GM23248 (cell line): ENCODE results near the gene ACAN.

Experiments
- EZH2 ChIP-seq: fragments of 200-600 bp; sonication (generic); IDR thresholded peaks from 2 replicates; pipeline ENCODE4 v1.6.1; 2018; ENCODE audit warnings: antibody characterized with exemption, mild to moderate bottlenecking; ENCODE audit not compliant: insufficient read depth, poor library complexity, severe bottlenecking
- EZH2phosphoT487 ChIP-seq: fragments of 200-600 bp; sonication (generic); IDR thresholded peaks from 2 replicates; pipeline ENCODE4 v1.6.1; 2018; ENCODE audit warnings: antibody characterized with exemption, moderate library complexity, mild to moderate bottlenecking, low read depth; ENCODE audit not compliant: insufficient read depth

DNA sequence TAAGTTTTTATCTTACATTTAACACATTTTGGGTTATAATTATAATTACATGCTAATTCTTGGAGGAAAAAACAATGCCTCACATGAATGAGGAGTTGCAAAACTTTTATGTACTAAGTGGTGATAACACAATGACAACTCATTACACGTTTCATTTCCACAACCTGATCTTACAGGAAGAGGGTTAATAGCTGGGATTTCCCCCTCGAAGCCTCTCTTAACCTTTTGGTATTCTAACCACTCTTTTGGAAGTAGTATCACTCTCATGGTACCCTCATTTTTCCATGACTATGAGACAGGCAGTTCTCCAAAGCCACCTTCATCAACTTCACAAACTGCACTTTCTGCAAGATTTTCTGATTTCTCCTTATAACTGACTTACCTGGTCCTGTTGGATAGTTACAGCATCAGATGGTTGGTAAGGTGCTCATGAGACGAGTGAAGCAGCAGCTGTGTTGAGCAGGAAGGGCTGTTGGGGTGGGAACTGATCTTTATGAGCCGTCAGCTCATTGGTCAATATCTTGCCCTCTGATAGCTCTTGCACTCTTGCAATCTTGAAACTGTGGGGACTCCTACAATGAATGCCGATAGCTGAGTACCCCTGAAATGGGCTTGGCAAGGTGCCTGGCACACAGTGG lies 41.6 kb downstream of the ACAN start:
- no peak for TF ChIP-seq EZH2
- no peak for TF ChIP-seq EZH2phosphoT487
